GM18511 (cell line): Measurements from ENCODE around the gene SLC9A5.
A peak's percentile ranks its signal among the peaks of the same experiment; 100 is the strongest.

Experiments used
- ATAC-seq: cut with Tn5 transposase; IDR thresholded peaks from one replicate; pipeline ENCODE4 v1.9.1; 2021; ENCODE audit warnings: mild to moderate bottlenecking, moderate library complexity; ENCODE audit not compliant: unreplicated experiment

SLC9A5 gene

GRCh38 chr16:67255553-67256221 lies 6.9 kb downstream of the SLC9A5 start:
- ATAC-seq, result no peak

- no peak for ATAC-seq
Measured at GRCh38 chr16:67256701-67257230, 8.0 kb downstream of the SLC9A5 start.

- no peak for ATAC-seq
Measured at GRCh38 chr16:67257486-67258160, 8.8 kb downstream of the SLC9A5 start.

- ATAC-seq, result no peak
Measured at GRCh38 chr16:67258161-67258835, 9.5 kb downstream of the SLC9A5 start.

GRCh38 chr16:67259705-67260104 lies 10.9 kb downstream of the SLC9A5 start:
- ATAC-seq, result no peak

GRCh38 chr16:67260426-67261063 lies 11.8 kb downstream of the SLC9A5 start:
- no peak for ATAC-seq

GRCh38 chr16:67263201-67263600 lies 14.4 kb downstream of the SLC9A5 start:
- ATAC-seq, result no peak

GRCh38 chr16:67264277-67264676 lies 15.5 kb downstream of the SLC9A5 start:
- no peak for ATAC-seq

- no peak for ATAC-seq
Measured at GRCh38 chr16:67264866-67265265, 16.1 kb downstream of the SLC9A5 start.

GRCh38 chr16:67265834-67266233 lies 17.1 kb downstream of the SLC9A5 start:
- ATAC-seq, result no peak

GRCh38 chr16:67268136-67268579 lies 19.4 kb downstream of the SLC9A5 start:
- ATAC-seq, result no peak

- ATAC-seq, result no peak
Measured at GRCh38 chr16:67269766-67270165, 21.0 kb downstream of the SLC9A5 start.

- ATAC-seq, result no peak
Measured at GRCh38 chr16:67270931-67271338, 22.2 kb downstream of the SLC9A5 start.

- no peak for ATAC-seq
Measured at GRCh38 chr16:67271446-67271845, 22.7 kb downstream of the SLC9A5 start.

- ATAC-seq, result no peak
Measured at GRCh38 chr16:67275321-67275720, 26.5 kb downstream of the SLC9A5 start.

- ATAC-seq, result no peak
Measured at GRCh38 chr16:67277294-67277998, 28.7 kb downstream of the SLC9A5 start.

GRCh38 chr16:67277999-67278772 lies 29.4 kb downstream of the SLC9A5 start:
- ATAC-seq, result no peak

- ATAC-seq, result peak; percentile 38
Measured at GRCh38 chr16:67278773-67279295, 30.1 kb downstream of the SLC9A5 start.

- ATAC-seq, result peak; percentile 90
Measured at GRCh38 chr16:67279296-67280089, 30.7 kb downstream of the SLC9A5 start, which contains the start of gene PLEKHG4. PLEKHG4 (plus strand) TSS chr16:67279532; CDS start chr16:67280045, 513 bp downstream.
